Fibroblast of mammary gland (primary cell): ENCODE results near the gene MORN4.

Source experiments
- DNase-seq: peaks from one replicate; pipeline ENCODE4 v3.0.0-alpha.2; 2010; ENCODE audit warnings: low read depth
- H3K4me3 ChIP-seq: 2 replicates; pipeline ENCODE4 v1.5.1; 2011; ENCODE audit warnings: low read depth, mild to moderate bottlenecking, low read length, moderate library complexity; ENCODE audit not compliant: control insufficient read depth
- CTCF ChIP-seq: conservative IDR thresholded peaks from 2 replicates; pipeline ENCODE4 v1.5.1; 2011; ENCODE audit warnings: low read depth, low read length, inconsistent platforms; ENCODE audit not compliant: control insufficient read depth, insufficient read depth

MORN4 gene

GRCh38 chr10:97587183-97587582, 46.1 kb downstream of the MORN4 start:
- DNase-seq = no peak
- TF ChIP-seq CTCF = no peak
- no peak overlapping the region for H3K4me3 ChIP-seq

GRCh38 chr10:97585439-97585811, 47.9 kb downstream of the MORN4 start:
- no peak for DNase-seq
- TF ChIP-seq CTCF = no peak
- no peak overlapping the region for H3K4me3 ChIP-seq

- H3K4me3 ChIP-seq = no peak overlapping the region
- DNase-seq = no peak
- TF ChIP-seq CTCF = no peak
Measured at GRCh38 chr10:97584798-97585438, 48.4 kb downstream of the MORN4 start.

GRCh38 chr10:97584060-97584797, 49.1 kb downstream of the MORN4 start, which contains the start of gene HOGA1:
Gene HOGA1, plus strand, starts transcription at chr10:97584389. Its CDS starts 315 bp downstream, at chr10:97584704.
- peak; percentile 73 for DNase-seq
- no peak within 1 kb of the TSS for H3K4me3 ChIP-seq
- TF ChIP-seq CTCF = no peak

GRCh38 chr10:97583476-97583875, 49.8 kb downstream of the MORN4 start:
- TF ChIP-seq CTCF = no peak
- DNase-seq = no peak
- H3K4me3 ChIP-seq = no peak overlapping the region

GRCh38 chr10:97582169-97582568, 51.1 kb downstream of the MORN4 start:
- no peak for DNase-seq
- no peak overlapping the region for H3K4me3 ChIP-seq
- no peak for TF ChIP-seq CTCF
